ENCODE data around the gene UFD1. TPM values are rescaled to one million over a fixed set of nuclear protein-coding genes. Genes with fewer than 3 reads are reported as not detected.
A peak's percentile ranks its signal among the peaks of the same experiment; 100 is the strongest.

UFD1 gene
- total and polyA plus RNA-seq, 9 of the 15 experiments (the other 6 are each of a cell fraction or from before 2014, with no cell fraction given) = 238 to 645 (median 363) TPM

DNA sequence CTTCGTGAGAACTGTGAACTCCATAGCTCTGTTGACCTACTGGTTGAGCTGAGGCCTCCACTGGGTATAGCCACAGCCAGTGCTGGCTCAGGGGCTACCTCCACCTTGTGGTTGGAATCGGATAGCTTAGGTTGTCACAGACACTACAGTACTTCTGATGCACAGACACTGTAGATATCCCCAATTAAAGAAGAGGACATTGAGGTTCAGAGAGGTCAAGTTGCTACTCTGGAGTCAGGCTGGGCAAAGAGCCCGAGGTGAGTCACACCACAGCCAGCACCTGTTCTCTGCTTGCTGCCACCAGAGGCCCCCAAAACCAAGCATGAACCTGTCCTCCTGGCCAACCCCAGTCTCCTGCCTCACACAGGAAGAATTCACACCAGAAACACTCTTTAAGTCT, 5.4 kb downstream of the UFD1 start (continued):
- TF ChIP-seq, protein P1, sequence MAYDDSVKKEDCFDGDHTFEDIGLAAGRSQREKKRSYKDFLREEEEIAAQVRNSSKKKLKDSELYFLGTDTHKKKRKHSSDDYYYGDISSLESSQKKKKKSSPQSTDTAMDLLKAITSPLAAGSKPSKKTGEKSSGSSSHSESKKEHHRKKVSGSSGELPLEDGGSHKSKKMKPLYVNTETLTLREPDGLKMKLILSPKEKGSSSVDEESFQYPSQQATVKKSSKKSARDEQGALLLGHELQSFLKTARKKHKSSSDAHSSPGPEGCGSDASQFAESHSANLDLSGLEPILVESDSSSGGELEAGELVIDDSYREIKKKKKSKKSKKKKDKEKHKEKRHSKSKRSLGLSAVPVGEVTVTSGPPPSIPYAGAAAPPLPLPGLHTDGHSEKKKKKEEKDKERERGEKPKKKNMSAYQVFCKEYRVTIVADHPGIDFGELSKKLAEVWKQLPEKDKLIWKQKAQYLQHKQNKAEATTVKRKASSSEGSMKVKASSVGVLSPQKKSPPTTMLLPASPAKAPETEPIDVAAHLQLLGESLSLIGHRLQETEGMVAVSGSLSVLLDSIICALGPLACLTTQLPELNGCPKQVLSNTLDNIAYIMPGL (CRISPR knock-in tag; IDR thresholded peaks at IDR 0.05) = peak; percentile 83; the same call in 1 of the 2 replicates
- TF ChIP-seq PRMT5 (CRISPR knock-in tag; IDR thresholded peaks at IDR 0.05) (no peak), KLF6 (CRISPR knock-in tag; IDR thresholded peaks at IDR 0.05; ENCODE audit: borderline replicate concordance) (no peak), ZSCAN29 (IDR thresholded peaks at IDR 0.05) (no peak), NCOA2 (IDR thresholded peaks at IDR 0.05; ENCODE audit: partially characterized antibody in 2 of 2) (no peak), BRCA1 (IDR thresholded peaks at IDR 0.05) (no peak), BRCA1 (CRISPR knock-in tag; IDR thresholded peaks at IDR 0.05) (no peak), TAF1 (IDR thresholded peaks at IDR 0.05; ENCODE audit: control insufficient read depth, extremely low read depth, insufficient read depth, low read length, severe bottlenecking) (no peak), ARHGAP35 (IDR thresholded peaks at IDR 0.05; ENCODE audit: partially characterized antibody) (no peak), ESRRA (IDR thresholded peaks at IDR 0.05; ENCODE audit: borderline replicate concordance, low read depth) (no peak), MEF2A (IDR thresholded peaks at IDR 0.05; ENCODE audit: control insufficient read depth, low read depth, low read length) (no peak), SP2 (IDR thresholded peaks at IDR 0.05; ENCODE audit: extremely low read depth, low read depth, low read length, poor library complexity, severe bottlenecking) (no peak), ZNF583 (CRISPR knock-in tag; IDR thresholded peaks at IDR 0.05) (no peak), TRIM24 (IDR thresholded peaks at IDR 0.05) (no peak), HNRNPLL (IDR thresholded peaks at IDR 0.05; ENCODE audit: low read depth, low read length, poor library complexity, severe bottlenecking) (peak; percentile 3), SMARCE1 (IDR thresholded peaks at IDR 0.05) (no peak), SMC3 (conservative IDR thresholded peaks at IDR 0.05; ENCODE audit: insufficient read depth, low read depth, low read length) (peak; percentile 26; the same call in 1 of the 2 replicates)
- TF ChIP-seq, protein P2, sequence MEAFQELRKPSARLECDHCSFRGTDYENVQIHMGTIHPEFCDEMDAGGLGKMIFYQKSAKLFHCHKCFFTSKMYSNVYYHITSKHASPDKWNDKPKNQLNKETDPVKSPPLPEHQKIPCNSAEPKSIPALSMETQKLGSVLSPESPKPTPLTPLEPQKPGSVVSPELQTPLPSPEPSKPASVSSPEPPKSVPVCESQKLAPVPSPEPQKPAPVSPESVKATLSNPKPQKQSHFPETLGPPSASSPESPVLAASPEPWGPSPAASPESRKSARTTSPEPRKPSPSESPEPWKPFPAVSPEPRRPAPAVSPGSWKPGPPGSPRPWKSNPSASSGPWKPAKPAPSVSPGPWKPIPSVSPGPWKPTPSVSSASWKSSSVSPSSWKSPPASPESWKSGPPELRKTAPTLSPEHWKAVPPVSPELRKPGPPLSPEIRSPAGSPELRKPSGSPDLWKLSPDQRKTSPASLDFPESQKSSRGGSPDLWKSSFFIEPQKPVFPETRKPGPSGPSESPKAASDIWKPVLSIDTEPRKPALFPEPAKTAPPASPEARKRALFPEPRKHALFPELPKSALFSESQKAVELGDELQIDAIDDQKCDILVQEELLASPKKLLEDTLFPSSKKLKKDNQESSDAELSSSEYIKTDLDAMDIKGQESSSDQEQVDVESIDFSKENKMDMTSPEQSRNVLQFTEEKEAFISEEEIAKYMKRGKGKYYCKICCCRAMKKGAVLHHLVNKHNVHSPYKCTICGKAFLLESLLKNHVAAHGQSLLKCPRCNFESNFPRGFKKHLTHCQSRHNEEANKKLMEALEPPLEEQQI (IDR thresholded peaks at IDR 0.05) = no peak
- TF ChIP-seq, protein P3, sequence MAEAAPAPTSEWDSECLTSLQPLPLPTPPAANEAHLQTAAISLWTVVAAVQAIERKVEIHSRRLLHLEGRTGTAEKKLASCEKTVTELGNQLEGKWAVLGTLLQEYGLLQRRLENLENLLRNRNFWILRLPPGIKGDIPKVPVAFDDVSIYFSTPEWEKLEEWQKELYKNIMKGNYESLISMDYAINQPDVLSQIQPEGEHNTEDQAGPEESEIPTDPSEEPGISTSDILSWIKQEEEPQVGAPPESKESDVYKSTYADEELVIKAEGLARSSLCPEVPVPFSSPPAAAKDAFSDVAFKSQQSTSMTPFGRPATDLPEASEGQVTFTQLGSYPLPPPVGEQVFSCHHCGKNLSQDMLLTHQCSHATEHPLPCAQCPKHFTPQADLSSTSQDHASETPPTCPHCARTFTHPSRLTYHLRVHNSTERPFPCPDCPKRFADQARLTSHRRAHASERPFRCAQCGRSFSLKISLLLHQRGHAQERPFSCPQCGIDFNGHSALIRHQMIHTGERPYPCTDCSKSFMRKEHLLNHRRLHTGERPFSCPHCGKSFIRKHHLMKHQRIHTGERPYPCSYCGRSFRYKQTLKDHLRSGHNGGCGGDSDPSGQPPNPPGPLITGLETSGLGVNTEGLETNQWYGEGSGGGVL (CRISPR knock-in tag; IDR thresholded peaks at IDR 0.05) = no peak
